Measurements from ENCODE around the gene PHLPP1. TPM values are rescaled to one million over a fixed set of nuclear protein-coding genes. Genes with fewer than 3 reads are reported as not detected.

Gene PHLPP1
- total and polyA plus RNA-seq, 2 of the 13 experiments (the other 11 are each of a cell fraction or from before 2014, with no cell fraction given): 9.8 to 18.5 TPM

- TF ChIP-seq HMGXB4 (CRISPR knock-in tag; IDR thresholded peaks at IDR 0.05; ENCODE audit: borderline replicate concordance in 1 of 2, low read depth in 1 of 2) (no peak), SOX6 (IDR thresholded peaks at IDR 0.05) (no peak), SOX6 (CRISPR knock-in tag; IDR thresholded peaks at IDR 0.05) (peak; percentile 34; the same call in 1 of the 2 replicates), ZNF44 (CRISPR knock-in tag; IDR thresholded peaks at IDR 0.05) (no peak), KAT8 (CRISPR knock-in tag; IDR thresholded peaks at IDR 0.05) (0 out of 2 replicates have a peak, but pooled peaks have one; percentile 23), HDAC2 (CRISPR knock-in tag; IDR thresholded peaks at IDR 0.05) (peak; percentile 52), ZNF263 (CRISPR knock-in tag; IDR thresholded peaks at IDR 0.05) (no peak), SP5 (CRISPR knock-in tag; IDR thresholded peaks at IDR 0.05; ENCODE audit: borderline replicate concordance, low read depth) (0 out of 2 replicates have a peak, but pooled peaks have one; percentile 15), HNF4G (IDR thresholded peaks at IDR 0.05; ENCODE audit: borderline replicate concordance, low read depth, low read length) (peak; percentile 65; the same call in 1 of the 2 replicates), HNF4G (CRISPR knock-in tag; IDR thresholded peaks at IDR 0.05; ENCODE audit: borderline replicate concordance, low read depth) (no peak), RXRB (CRISPR knock-in tag; IDR thresholded peaks at IDR 0.05; ENCODE audit: borderline replicate concordance) (peak; percentile 65), BCL6 (CRISPR knock-in tag; IDR thresholded peaks at IDR 0.05) (peak; percentile 30), FOXA3 (CRISPR knock-in tag; IDR thresholded peaks at IDR 0.05) (peak; percentile 41; the same call in 1 of the 2 replicates), ZNF816 (CRISPR knock-in tag; IDR thresholded peaks at IDR 0.05; ENCODE audit: borderline replicate concordance) (0 out of 2 replicates have a peak, but pooled peaks have one; percentile 42), ZNF646 (CRISPR knock-in tag; IDR thresholded peaks at IDR 0.05) (peak; percentile 31; the same call in 1 of the 2 replicates), ZNF362 (CRISPR knock-in tag; IDR thresholded peaks at IDR 0.05; ENCODE audit: borderline replicate concordance) (peak; percentile 83; the same call in 1 of the 2 replicates)
Observed at GRCh38 chr18:62772860-62773584, 57.7 kb downstream of the PHLPP1 start (continued).
